Ishikawa (cell line): Measurements from ENCODE around the gene B9D2.

ENCODE experiments used
- CEBPB ChIP-seq: IDR thresholded peaks from 2 replicates; pipeline ENCODE4 v1.6.1; 2012
- CREB1 ChIP-seq: IDR thresholded peaks from 2 replicates; pipeline ENCODE4 v1.6.1; 2012; ENCODE audit warnings: low read depth
- EGR1 ChIP-seq: IDR thresholded peaks from 2 replicates; pipeline ENCODE4 v1.6.1; 2012
- EP300 ChIP-seq: IDR thresholded peaks from 2 replicates; pipeline ENCODE4 v1.6.1; 2012; ENCODE audit warnings: borderline replicate concordance
- FOXM1 ChIP-seq: IDR thresholded peaks from 2 replicates; pipeline ENCODE4 v1.6.1; 2012; ENCODE audit warnings: low read depth, borderline replicate concordance
- NFIC ChIP-seq: IDR thresholded peaks from 2 replicates; pipeline ENCODE4 v1.6.1; 2012
- RAD21 ChIP-seq: IDR thresholded peaks from 2 replicates; pipeline ENCODE4 v1.6.1; 2012; ENCODE audit warnings: low read depth
- TAF1 ChIP-seq: IDR thresholded peaks from 2 replicates; pipeline ENCODE4 v1.6.1; 2012; ENCODE audit warnings: low read depth, mild to moderate bottlenecking
- TCF12 ChIP-seq: IDR thresholded peaks from 2 replicates; pipeline ENCODE4 v1.6.1; 2012; ENCODE audit warnings: low read depth
- TEAD4 ChIP-seq: IDR thresholded peaks from 2 replicates; pipeline ENCODE4 v1.6.1; 2012
- YY1 ChIP-seq: IDR thresholded peaks from 2 replicates; pipeline ENCODE4 v1.6.1; 2012; ENCODE audit warnings: low read depth
- ZBTB7A ChIP-seq: IDR thresholded peaks from 2 replicates; pipeline ENCODE4 v1.6.1; 2012; ENCODE audit warnings: low read depth
- TF ChIP-seq, protein P1 (sequence below): IDR thresholded peaks from 2 replicates; pipeline ENCODE4 v1.6.1; 2012
- TF ChIP-seq, protein P2 (sequence below): IDR thresholded peaks from 2 replicates; pipeline ENCODE4 v1.6.1; 2012; ENCODE audit warnings: low read depth, mild to moderate bottlenecking
- TF ChIP-seq, protein P3 (sequence below): IDR thresholded peaks from 2 replicates; pipeline ENCODE4 v1.6.1; 2012

B9D2 gene

DNA sequence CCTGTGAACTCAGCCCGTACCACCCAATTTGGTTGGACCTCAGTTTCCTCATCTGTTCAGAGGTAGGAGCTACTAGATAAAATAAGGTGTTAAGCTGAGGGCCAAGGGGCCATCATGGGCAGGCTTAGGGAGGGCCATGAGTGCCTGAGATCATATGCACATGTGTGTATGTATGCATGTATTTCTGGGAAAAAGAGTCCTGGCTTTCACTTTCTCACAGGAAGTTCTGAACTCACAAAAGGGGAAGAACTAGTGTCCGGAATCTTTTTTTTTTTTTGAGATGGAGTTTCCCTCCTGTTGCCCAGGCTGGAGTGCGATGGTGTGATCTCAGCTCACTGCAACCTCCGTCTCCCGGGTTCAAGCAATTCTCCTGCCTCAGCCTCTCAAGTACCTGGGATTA, 29.2 kb downstream of the B9D2 start:
- TF ChIP-seq NFIC = no peak
- TF ChIP-seq EP300 = no peak
- no peak for TF ChIP-seq RAD21
- TF ChIP-seq, protein P1, sequence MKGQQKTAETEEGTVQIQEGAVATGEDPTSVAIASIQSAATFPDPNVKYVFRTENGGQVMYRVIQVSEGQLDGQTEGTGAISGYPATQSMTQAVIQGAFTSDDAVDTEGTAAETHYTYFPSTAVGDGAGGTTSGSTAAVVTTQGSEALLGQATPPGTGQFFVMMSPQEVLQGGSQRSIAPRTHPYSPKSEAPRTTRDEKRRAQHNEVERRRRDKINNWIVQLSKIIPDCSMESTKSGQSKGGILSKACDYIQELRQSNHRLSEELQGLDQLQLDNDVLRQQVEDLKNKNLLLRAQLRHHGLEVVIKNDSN = no peak
- no peak for TF ChIP-seq CEBPB
- TF ChIP-seq, protein P2, sequence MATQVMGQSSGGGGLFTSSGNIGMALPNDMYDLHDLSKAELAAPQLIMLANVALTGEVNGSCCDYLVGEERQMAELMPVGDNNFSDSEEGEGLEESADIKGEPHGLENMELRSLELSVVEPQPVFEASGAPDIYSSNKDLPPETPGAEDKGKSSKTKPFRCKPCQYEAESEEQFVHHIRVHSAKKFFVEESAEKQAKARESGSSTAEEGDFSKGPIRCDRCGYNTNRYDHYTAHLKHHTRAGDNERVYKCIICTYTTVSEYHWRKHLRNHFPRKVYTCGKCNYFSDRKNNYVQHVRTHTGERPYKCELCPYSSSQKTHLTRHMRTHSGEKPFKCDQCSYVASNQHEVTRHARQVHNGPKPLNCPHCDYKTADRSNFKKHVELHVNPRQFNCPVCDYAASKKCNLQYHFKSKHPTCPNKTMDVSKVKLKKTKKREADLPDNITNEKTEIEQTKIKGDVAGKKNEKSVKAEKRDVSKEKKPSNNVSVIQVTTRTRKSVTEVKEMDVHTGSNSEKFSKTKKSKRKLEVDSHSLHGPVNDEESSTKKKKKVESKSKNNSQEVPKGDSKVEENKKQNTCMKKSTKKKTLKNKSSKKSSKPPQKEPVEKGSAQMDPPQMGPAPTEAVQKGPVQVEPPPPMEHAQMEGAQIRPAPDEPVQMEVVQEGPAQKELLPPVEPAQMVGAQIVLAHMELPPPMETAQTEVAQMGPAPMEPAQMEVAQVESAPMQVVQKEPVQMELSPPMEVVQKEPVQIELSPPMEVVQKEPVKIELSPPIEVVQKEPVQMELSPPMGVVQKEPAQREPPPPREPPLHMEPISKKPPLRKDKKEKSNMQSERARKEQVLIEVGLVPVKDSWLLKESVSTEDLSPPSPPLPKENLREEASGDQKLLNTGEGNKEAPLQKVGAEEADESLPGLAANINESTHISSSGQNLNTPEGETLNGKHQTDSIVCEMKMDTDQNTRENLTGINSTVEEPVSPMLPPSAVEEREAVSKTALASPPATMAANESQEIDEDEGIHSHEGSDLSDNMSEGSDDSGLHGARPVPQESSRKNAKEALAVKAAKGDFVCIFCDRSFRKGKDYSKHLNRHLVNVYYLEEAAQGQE = no peak
- TF ChIP-seq, protein P3, sequence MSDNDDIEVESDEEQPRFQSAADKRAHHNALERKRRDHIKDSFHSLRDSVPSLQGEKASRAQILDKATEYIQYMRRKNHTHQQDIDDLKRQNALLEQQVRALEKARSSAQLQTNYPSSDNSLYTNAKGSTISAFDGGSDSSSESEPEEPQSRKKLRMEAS = no peak
- TF ChIP-seq ZBTB7A = no peak
- TF ChIP-seq TAF1 = no peak
- TF ChIP-seq FOXM1 = no peak
- TF ChIP-seq TCF12 = no peak
- TF ChIP-seq TEAD4 = no peak
- no peak for TF ChIP-seq YY1
- no peak for TF ChIP-seq EGR1
- no peak for TF ChIP-seq CREB1

DNA sequence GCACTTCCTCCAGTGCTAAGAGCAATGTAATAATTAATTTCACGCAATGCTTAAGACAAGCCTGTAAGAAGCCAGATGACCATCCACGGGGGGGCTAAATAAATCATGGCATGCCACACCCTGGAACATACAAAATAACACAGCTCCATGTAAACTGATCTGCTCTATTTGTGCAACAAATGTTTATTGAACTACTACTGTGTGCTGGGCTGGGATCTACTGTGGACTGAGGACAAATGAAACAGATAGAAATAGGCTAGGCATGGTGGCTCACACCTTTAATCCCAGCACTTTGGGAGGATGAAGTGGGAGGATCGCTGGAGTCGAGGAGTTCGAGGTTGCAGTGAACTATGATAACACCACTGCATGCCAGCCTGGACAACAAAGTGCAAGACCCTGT, 31.5 kb downstream of the B9D2 start:
- TF ChIP-seq EP300 = no peak
- TF ChIP-seq TEAD4 = no peak
- TF ChIP-seq EGR1 = no peak
- no peak for TF ChIP-seq FOXM1
- no peak for TF ChIP-seq TCF12
- TF ChIP-seq, protein P2 = no peak
- TF ChIP-seq, protein P3 = no peak
- TF ChIP-seq ZBTB7A = no peak

DNA sequence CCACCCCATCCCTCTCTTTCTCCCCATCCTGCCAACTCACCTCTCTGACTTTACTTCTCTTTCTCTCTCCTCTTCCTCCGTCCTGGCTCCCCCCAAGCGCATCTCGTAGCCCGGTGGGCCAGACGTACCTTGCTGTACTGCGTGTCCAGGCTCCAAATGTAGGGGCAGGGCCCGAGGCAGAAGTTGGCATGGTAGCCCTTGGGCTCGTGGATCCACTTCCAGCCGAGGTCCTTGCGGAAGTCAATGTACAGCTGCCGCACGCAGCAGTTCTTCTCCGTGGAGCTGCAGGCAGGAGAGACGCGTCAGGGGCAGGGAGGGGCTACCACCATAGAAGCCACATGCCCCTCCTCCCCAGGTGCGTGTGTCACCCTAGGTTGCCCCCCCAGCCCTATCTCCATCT, 31.9 kb downstream of the B9D2 start:
- no peak for TF ChIP-seq EP300

DNA sequence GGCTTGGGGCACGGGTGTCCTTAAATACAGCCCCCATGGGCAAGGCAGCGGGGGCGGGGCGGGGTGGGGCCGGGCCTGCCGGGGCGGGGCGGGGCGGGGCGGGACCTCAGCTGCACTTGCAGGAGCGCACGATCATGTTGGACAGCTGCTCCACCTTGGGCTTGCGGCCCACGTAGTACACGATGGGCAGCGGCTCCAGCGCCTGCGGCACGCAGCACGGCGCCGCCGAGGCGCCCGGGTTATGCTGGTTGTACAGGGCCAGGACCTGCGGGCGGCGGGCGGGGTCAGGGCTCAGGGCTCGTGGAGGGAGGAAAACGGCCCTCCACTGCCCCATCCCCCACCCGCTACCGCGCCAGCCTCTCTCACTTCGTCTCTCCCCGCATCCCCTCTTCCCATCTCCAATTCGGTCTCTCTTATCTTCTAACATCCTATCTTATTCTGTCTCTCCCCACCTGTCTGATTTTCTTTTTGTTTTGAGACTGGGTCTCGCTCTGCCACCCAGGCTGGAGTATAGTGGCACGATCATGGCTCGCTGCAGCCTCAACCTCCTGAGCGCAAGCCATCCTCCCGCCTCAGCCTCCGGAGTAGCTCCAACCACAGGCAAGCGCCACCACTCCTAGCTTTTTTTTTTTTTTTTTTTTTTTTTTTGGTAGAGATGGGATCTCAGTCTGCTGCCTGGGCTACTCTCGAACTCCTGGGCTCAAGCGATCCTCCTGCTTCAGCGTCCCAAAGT, 32.8 kb downstream of the B9D2 start:
- TF ChIP-seq YY1 (no peak), RAD21 (no peak), CEBPB (no peak), FOXM1 (no peak), TEAD4 (no peak), ZBTB7A (no peak), EP300 (no peak)
- TF ChIP-seq, protein P2 = no peak

DNA sequence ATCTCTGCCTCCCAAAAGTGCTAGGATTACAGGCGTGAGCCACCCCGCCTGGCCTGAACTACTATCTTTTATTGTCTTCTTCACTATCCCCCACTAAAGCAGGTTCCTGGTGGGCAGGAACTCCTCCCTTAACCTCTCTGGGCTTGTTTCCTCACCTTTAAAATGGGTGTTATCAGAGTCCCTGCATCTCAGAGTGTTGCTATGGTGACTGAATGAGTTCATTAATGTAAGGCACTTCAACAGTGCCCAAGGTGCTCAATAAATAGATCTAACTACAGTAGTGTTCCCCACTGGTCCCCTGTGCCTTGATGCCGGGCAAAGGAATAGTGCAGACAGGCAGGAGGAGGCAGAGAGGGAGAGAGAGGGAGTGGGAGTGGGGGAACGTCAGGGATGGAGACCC, 33.5 kb downstream of the B9D2 start:
- TF ChIP-seq FOXM1 (no peak), CREB1 (no peak), NFIC (no peak), ZBTB7A (no peak), TEAD4 (no peak), EGR1 (no peak), YY1 (no peak), TCF12 (no peak)
- TF ChIP-seq, protein P3 = no peak
- TF ChIP-seq, protein P2 = no peak
